Body of pancreas (tissue), 4 donors: ENCODE measurements around the gene RPTOR. TPM values are rescaled to one million over a fixed set of nuclear protein-coding genes. Genes with fewer than 3 reads are reported as not detected.

Experiments used
- ATAC-seq: fragments of 150-250 bp; one replicate; pipeline ENCODE4 v1.9.1; 2016
- DNase-seq, 4 donors: peaks; one replicate each; pipeline ENCODE4 v3.0.0-alpha.2; 2019
- H3K27ac ChIP-seq, 4 donors: fragments of 200-600 bp; sonication (generic); 1 replicate in 3 of 4; 2 replicates in 1 of 4; pipeline versions ENCODE4 v1.5.1 to v1.6.1; 2016 to 2019; ENCODE audit warnings: mild to moderate bottlenecking in 1 of 4, mixed read lengths in 1 of 4, moderate library complexity in 1 of 4
- H3K27me3 ChIP-seq, 2 donors: fragments of 200-600 bp; sonication (generic); one replicate each; pipeline ENCODE4 v1.6.0; 2016; ENCODE audit warnings: mild to moderate bottlenecking in 1 of 2
- H3K36me3 ChIP-seq, 2 donors: fragments of 200-600 bp; sonication (generic); replicated peaks in 1 of 2; 2 replicates each; pipeline ENCODE4 v1.5.1; 2016; ENCODE audit warnings: low read depth in 2 of 2; ENCODE audit not compliant: insufficient read depth in 1 of 2
- H3K4me1 ChIP-seq: fragments of 200-600 bp; sonication (generic); one replicate; pipeline ENCODE4 v1.6.0; 2016
- H3K4me3 ChIP-seq, 2 donors: fragments of 200-600 bp; sonication (generic); 1 replicate in 1 of 2; 2 replicates in 1 of 2; pipeline ENCODE4 v1.5.1; 2016 to 2019
- H3K9me3 ChIP-seq, 3 donors: fragments of 200-600 bp; sonication (generic); 1 replicate in 2 of 3; 2 replicates in 1 of 3; pipeline ENCODE4 v1.5.1; 2016
- POLR2A ChIP-seq, 3 donors: fragments of 450-650 bp; IDR thresholded peaks; one replicate each; pipeline ENCODE4 v1.6.1; 2016; ENCODE audit warnings: antibody characterized with exemption in 3 of 3, mild to moderate bottlenecking in 2 of 3
- WGBS, 2 donors: methylation state at CpG; one replicate each; pipeline ENCODE4 v1.1.5; 2017; 5-methylcytosine and 5-hydroxymethylcytosine counted together
- intact Hi-C: fragments of 100-400 bp; cut with DNase I; formaldehyde crosslinking; loops from one replicate; pipeline ENCODE4 v1.15.1; 2023
- total RNA-seq, 2 donors: library from RNA; depleted of rRNA; stranded (reverse); fragments of >200 nt; gene quantifications; one replicate each; pipeline ENCODE4 v1.1.0, GENCODE V29; 2016
- TF ChIP-seq, protein P1 (sequence below), 7 experiments: fragments of 450-650 bp in 4 of 7; fragments of 200-600 bp in 3 of 7; sonication (generic) in 3 of 7; IDR thresholded peaks; one replicate each; pipeline ENCODE4 v1.5.1; 2016 to 2019; ENCODE audit warnings: antibody characterized with exemption in 7 of 7

RPTOR gene
- total RNA-seq, 2 donors from 2014 or later, result 22.3 to 34.3 TPM

DNA sequence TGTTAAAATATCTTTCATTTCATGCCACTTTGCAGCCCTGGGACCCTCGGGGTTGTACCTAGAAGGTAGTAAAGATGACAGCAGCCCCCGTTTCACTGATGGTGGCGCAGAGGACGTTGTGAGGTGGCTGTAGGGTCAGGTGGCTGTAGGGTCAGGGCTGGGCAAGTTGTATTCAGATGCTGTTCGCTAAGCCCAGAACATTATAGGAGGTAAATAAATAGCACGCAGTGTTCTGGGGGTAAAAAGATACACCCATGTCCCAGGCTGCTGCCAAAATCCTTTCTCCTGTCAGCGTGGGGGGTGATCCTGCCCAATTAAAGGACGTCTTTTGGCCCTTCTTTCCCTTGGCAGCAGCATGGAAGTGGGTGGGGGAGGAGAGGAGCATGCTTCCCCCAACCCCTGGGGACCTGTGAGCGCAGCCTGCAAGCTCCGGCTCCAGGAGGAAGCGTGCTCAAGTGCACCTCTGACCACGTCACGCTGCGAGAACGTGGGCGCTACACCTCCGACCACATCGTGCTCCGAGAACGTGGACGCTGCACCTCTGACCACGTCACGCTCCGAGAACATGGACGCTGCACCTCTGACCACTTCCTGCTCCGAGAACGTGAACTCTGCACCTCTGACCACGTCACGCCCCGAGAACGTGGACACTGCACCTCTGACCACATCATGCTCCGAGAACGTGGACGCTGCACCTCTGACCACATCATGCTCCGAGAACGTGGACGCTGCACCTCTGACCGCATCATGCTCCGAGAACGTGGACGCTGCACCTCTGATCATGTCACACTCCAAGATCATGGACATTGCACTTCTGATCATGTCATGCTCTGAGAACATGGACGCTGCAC, 182.1 kb downstream of the RPTOR start:
- WGBS, 2 donors, result 93 to 94% methylated on average over 37 to 42 of the region's 42 CpGs
- H3K27ac ChIP-seq, result no peak overlapping the region
- no peaks in the 10 kb centered on the region for H3K9me3 ChIP-seq
- intact Hi-C loops, result no loop called here
- no peaks in the 10 kb centered on the region for H3K4me1 ChIP-seq
- H3K36me3 ChIP-seq, result no peaks in the 10 kb centered on the region
- ATAC-seq (no peak), DNase-seq (no peak)
- H3K27me3 ChIP-seq, result no peaks in the 10 kb centered on the region
- no peak overlapping the region for H3K4me3 ChIP-seq
- TF ChIP-seq, protein P1, sequence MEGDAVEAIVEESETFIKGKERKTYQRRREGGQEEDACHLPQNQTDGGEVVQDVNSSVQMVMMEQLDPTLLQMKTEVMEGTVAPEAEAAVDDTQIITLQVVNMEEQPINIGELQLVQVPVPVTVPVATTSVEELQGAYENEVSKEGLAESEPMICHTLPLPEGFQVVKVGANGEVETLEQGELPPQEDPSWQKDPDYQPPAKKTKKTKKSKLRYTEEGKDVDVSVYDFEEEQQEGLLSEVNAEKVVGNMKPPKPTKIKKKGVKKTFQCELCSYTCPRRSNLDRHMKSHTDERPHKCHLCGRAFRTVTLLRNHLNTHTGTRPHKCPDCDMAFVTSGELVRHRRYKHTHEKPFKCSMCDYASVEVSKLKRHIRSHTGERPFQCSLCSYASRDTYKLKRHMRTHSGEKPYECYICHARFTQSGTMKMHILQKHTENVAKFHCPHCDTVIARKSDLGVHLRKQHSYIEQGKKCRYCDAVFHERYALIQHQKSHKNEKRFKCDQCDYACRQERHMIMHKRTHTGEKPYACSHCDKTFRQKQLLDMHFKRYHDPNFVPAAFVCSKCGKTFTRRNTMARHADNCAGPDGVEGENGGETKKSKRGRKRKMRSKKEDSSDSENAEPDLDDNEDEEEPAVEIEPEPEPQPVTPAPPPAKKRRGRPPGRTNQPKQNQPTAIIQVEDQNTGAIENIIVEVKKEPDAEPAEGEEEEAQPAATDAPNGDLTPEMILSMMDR (IDR thresholded peaks at IDR 0.05), result no peak
- no peak for TF ChIP-seq POLR2A (IDR thresholded peaks at IDR 0.05)

DNA sequence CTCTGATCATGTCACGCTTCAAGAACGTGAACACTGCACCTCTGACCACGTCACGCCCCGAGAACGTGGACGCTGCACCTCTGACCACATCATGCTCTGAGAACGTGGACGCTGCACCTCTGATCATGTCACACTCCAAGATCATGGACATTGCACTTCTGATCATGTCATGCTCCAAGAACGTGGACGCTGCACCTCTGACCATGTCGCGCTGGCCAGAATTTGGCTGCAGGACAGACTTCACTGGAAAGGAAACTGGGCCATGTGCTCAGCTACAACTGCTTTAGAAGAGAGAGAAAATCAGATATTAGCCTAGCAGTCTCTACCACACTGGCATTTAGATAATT, 182.7 kb downstream of the RPTOR start:
- TF ChIP-seq, protein P1 (IDR thresholded peaks at IDR 0.05), result no peak
- no peak for TF ChIP-seq POLR2A (IDR thresholded peaks at IDR 0.05)
- DNase-seq (no peak), ATAC-seq (no peak)
- no peak overlapping the region for H3K27ac ChIP-seq
- H3K4me1 ChIP-seq, result no peaks in the 10 kb centered on the region
- H3K27me3 ChIP-seq, result no peaks in the 10 kb centered on the region
- H3K4me3 ChIP-seq, result no peak overlapping the region
- no peaks in the 10 kb centered on the region for H3K9me3 ChIP-seq
- no peaks in the 10 kb centered on the region for H3K36me3 ChIP-seq
- intact Hi-C loops, result no loop called here
- WGBS, 2 donors, result 93 to 97% methylated on average over 12 to 13 of the region's 13 CpGs

DNA sequence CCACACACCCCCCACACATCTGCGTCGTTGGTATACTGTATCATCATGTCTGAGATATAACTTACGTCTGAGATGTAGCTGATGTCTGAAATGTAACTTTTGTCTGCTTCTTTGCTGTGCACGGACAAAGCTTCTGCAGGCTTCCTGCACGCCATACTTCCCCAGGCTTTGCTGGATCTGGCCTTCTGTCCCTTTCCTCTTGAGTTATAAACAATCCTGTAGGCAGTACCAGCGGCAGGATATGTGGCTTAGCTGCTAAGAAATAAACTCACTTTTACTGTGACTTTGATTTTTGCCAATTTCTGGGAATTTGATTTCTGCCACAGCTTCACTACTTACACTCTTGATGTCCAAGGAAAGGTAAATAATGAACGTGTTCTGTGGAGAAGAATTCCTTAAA, 184.4 kb downstream of the RPTOR start:
- Histone ChIP-seq H3K4me3 (no peak overlapping the region), H3K36me3 (no peaks in the 10 kb centered on the region), H3K27ac (no peak overlapping the region), H3K27me3 (no peaks in the 10 kb centered on the region), H3K9me3 (no peaks in the 10 kb centered on the region), H3K4me1 (no peaks in the 10 kb centered on the region)
- intact Hi-C loops, result no loop called here
- WGBS, 2 donors, result 79 to 81% methylated on average over 7 of the region's 7 CpGs
- ATAC-seq (no peak), DNase-seq (no peak)
- no peak for TF ChIP-seq POLR2A (IDR thresholded peaks at IDR 0.05)
- TF ChIP-seq, protein P1 (IDR thresholded peaks at IDR 0.05), result no peak

DNA sequence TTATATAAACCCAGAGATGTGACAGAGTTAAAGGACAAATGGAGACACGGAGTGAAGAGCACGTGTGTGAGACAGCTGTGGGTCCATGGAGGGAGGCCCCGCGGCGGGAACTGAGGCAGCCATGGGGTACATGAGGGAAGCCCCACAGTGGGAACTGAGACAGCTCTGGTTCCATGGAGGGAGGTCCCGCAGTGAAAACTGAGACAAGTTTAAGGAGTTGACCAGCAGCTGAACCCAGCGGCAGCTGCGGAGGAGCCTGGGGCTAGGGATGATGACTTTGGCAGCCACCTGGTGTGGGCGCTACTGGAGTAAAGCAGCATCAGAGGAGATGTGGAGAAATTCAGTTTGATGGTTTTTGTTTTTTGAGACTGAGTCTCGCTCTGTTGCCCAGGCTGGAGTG, 185.1 kb downstream of the RPTOR start:
- TF ChIP-seq POLR2A (IDR thresholded peaks at IDR 0.05), result no peak
- TF ChIP-seq, protein P1 (IDR thresholded peaks at IDR 0.05), result no peak
- ATAC-seq (no peak), DNase-seq (no peak)
- no peak overlapping the region for H3K4me3 ChIP-seq
- H3K27ac ChIP-seq, result no peak overlapping the region
- WGBS, 2 donors, result 88 to 94% methylated on average over 10 of the region's 10 CpGs
- H3K4me1 ChIP-seq, result no peaks in the 10 kb centered on the region
- intact Hi-C loops, result no loop called here
- no peaks in the 10 kb centered on the region for H3K9me3 ChIP-seq
- no peaks in the 10 kb centered on the region for H3K27me3 ChIP-seq
- no peaks in the 10 kb centered on the region for H3K36me3 ChIP-seq

DNA sequence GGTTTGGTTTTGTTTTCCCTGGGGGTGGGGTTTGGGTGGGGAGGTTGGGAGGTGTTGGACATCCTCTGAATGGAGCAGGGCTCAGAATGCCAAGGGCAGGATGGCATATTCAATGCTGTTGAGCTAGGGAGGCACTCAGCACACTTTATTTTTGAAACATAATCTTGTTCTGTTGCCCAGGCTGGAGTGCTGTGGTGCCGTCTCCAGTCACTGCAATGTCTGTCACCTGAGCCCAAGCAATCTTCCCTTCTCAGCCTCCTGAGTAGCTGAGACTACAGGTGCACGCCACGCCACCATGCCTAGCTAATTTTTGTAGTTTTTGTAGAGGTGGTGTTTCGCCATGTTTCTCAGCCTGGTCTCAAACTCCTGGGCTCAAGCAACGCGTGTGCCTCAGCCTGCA, 186.1 kb downstream of the RPTOR start:
- no peak for ATAC-seq
- H3K27me3 ChIP-seq, result no peaks in the 10 kb centered on the region

More for the DNA sequence above, 186.1 kb downstream of the RPTOR start:
- DNase-seq, result no peak
- no peaks in the 10 kb centered on the region for H3K36me3 ChIP-seq
- no peak for TF ChIP-seq POLR2A (IDR thresholded peaks at IDR 0.05)
- TF ChIP-seq, protein P1 (IDR thresholded peaks at IDR 0.05), result no peak
- H3K4me3 ChIP-seq, result no peak overlapping the region
- H3K27ac ChIP-seq, result no peak overlapping the region
- 89 to 95% methylated on average over 6 of the region's 6 CpGs for WGBS, 2 donors
- intact Hi-C loops, result no loop called here
- no peaks in the 10 kb centered on the region for H3K4me1 ChIP-seq
- H3K9me3 ChIP-seq, result no peaks in the 10 kb centered on the region
